RWPE1 (cell line): ENCODE data around the gene TOX2.

ENCODE experiments used
- CTCF ChIA-PET: fragments of 350-600 bp; sonication (Branson Sonifier 250); formaldehyde crosslinking; extraction: SDS; loops from one replicate; lab custom pipeline; 2021; lab: Yijun Ruan, JAX
- POLR2A ChIA-PET: fragments of 400-600 bp; formaldehyde crosslinking; extraction: SDS; loops from one replicate; lab custom pipeline; 2020; ENCODE audit warnings: antibody characterized with exemption; ENCODE audit not compliant: low non-redundant PET; lab: Yijun Ruan, JAX
- DNase-seq: peaks from one replicate; pipeline ENCODE4 v3.0.0; 2012; ENCODE audit warnings: low spot score
- H3K27ac ChIP-seq: fragments of 450-650 bp; 2 replicates; pipeline ENCODE4 v1.5.1; 2017
- CTCF ChIP-seq: fragments of 450-650 bp; conservative IDR thresholded peaks from 2 replicates; pipeline ENCODE4 v1.5.1; 2017; ENCODE audit warnings: low read depth, mild to moderate bottlenecking

The TOX2 gene

GRCh38 chr20:43904827-43905177 is 9.8 kb upstream of the TOX2 start:
- POLR2A ChIA-PET: interaction anchor here (0.6 kb wide), 1 partner anchor 208 kb away, joined by 3 read pairs; no protein-coding TSS in a partner anchor
- TF ChIP-seq CTCF: no peak
- H3K27ac ChIP-seq: no peak overlapping the region
- CTCF ChIA-PET: no interaction called here
- no peak for DNase-seq

GRCh38 chr20:43906505-43907034 is 8.1 kb upstream of the TOX2 start:
- ChIA-PET POLR2A (no interaction called here), CTCF (no interaction called here)
- DNase-seq: no peak
- no peak for TF ChIP-seq CTCF
- no peak overlapping the region for H3K27ac ChIP-seq

GRCh38 chr20:43909211-43909610 is 5.4 kb upstream of the TOX2 start:
- no peak overlapping the region for H3K27ac ChIP-seq
- TF ChIP-seq CTCF: no peak
- CTCF ChIA-PET: no interaction called here
- DNase-seq: no peak
- POLR2A ChIA-PET: no interaction called here

GRCh38 chr20:43909720-43910119 is 4.9 kb upstream of the TOX2 start:
- CTCF ChIA-PET: interaction anchor here (1.1 kb wide), 1 partner anchor 10 kb away, joined by 4 read pairs; no protein-coding TSS in a partner anchor
- no peak overlapping the region for H3K27ac ChIP-seq
- POLR2A ChIA-PET: no interaction called here
- no peak for TF ChIP-seq CTCF
- no peak for DNase-seq

- POLR2A ChIA-PET: no interaction called here
- no peak for TF ChIP-seq CTCF
- DNase-seq: no peak
- H3K27ac ChIP-seq: no peak overlapping the region
- CTCF ChIA-PET: interaction anchor here (0.6 to 1.3 kb wide), 6 partner anchors 11 to 383 kb away, joined by 3 to 5 read pairs (median 4); no protein-coding TSS in a partner anchor
Observed at GRCh38 chr20:43910564-43910963, 4.1 kb upstream of the TOX2 start.

- no peak for TF ChIP-seq CTCF
- ChIA-PET CTCF (interaction anchor here (0.6 to 1.3 kb wide), 9 partner anchors 12 to 382 kb away, joined by 3 to 5 read pairs (median 3); no protein-coding TSS in a partner anchor), POLR2A (no interaction called here)
- no peak overlapping the region for H3K27ac ChIP-seq
- DNase-seq: peak; percentile 67
Observed at GRCh38 chr20:43911066-43911465, 3.6 kb upstream of the TOX2 start.
